ENCODE data around the gene PCAT7.

GRCh38 chr9:94568250-94568889, 13.5 kb downstream of the PCAT7 start:
- TF ChIP-seq CTCF (optimal IDR thresholded peaks at IDR 0.05 in 1 of 3, IDR thresholded peaks at IDR 0.05 in 1 of 3, conservative IDR thresholded peaks at IDR 0.05 in 1 of 3; ENCODE audit: extremely low read depth in 1 of 3, insufficient read depth in 2 of 3, low read length in 3 of 3) = no peak
- TF ChIP-seq EZH2 (IDR thresholded peaks at IDR 0.05; ENCODE audit: low read length) = no peak

Measured in keratinocyte (primary cell).